Sigmoid colon (tissue), 4 donors: Measurements from ENCODE around the gene KCTD1.

ENCODE experiments used
- EP300 ChIP-seq, 4 donors: sonication (generic); formaldehyde crosslinking; IDR thresholded peaks; one replicate each; pipeline ENCODE4 v1.6.1; 2017; ENCODE audit warnings: antibody characterized with exemption in 4 of 4
- POLR2A ChIP-seq, 2 donors: fragments of 450-650 bp; IDR thresholded peaks; one replicate each; pipeline ENCODE4 v1.6.1; 2016; ENCODE audit warnings: antibody characterized with exemption in 2 of 2, mild to moderate bottlenecking in 2 of 2, moderate library complexity in 2 of 2
- POLR2AphosphoS5 ChIP-seq, 4 donors: sonication (generic); formaldehyde crosslinking; IDR thresholded peaks; one replicate each; pipeline ENCODE4 v1.6.1; 2017; ENCODE audit warnings: antibody characterized with exemption in 4 of 4
- TF ChIP-seq, protein P1 (sequence below), 4 experiments: fragments of 450-650 bp in 3 of 4; fragments of 200-600 bp in 1 of 4; IDR thresholded peaks; one replicate each; pipeline ENCODE4 v1.5.1; 2016 to 2019; ENCODE audit warnings: antibody characterized with exemption in 4 of 4, mild to moderate bottlenecking in 3 of 4, moderate library complexity in 2 of 4

DNA sequence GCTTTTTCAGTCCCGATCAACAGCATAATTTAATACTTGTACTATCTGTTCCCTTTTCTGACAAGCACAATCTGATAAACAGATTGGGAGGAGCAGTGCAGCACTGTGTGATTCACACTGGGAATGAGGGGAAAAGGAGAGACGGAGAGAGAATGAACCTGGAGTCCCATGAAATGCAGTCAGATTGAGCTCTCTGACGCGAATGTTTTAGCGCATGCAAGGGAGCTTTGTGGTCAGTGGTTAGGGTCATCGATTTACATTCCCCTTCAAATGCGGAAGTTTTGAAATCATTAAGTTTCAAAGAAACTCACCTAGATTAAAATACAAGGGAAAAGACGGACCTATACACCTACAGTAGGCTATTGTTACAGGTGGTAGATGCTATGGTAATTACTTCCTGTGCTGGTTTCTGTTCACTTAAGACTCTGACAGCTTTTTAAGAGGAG is 99.6 kb downstream of the KCTD1 start:
- TF ChIP-seq POLR2A (IDR thresholded peaks at IDR 0.05) (no peak), EP300 (IDR thresholded peaks at IDR 0.05) (no peak), POLR2AphosphoS5 (IDR thresholded peaks at IDR 0.05) (no peak)
- TF ChIP-seq, protein P1, sequence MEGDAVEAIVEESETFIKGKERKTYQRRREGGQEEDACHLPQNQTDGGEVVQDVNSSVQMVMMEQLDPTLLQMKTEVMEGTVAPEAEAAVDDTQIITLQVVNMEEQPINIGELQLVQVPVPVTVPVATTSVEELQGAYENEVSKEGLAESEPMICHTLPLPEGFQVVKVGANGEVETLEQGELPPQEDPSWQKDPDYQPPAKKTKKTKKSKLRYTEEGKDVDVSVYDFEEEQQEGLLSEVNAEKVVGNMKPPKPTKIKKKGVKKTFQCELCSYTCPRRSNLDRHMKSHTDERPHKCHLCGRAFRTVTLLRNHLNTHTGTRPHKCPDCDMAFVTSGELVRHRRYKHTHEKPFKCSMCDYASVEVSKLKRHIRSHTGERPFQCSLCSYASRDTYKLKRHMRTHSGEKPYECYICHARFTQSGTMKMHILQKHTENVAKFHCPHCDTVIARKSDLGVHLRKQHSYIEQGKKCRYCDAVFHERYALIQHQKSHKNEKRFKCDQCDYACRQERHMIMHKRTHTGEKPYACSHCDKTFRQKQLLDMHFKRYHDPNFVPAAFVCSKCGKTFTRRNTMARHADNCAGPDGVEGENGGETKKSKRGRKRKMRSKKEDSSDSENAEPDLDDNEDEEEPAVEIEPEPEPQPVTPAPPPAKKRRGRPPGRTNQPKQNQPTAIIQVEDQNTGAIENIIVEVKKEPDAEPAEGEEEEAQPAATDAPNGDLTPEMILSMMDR (IDR thresholded peaks at IDR 0.05): no peak
